ENCODE results near the gene ASPSCR1. TPM values are rescaled to one million over a fixed set of nuclear protein-coding genes. Genes with fewer than 3 reads are reported as not detected.

ASPSCR1 gene
- total and polyA plus RNA-seq, 9 of the 15 experiments (the other 6 are each of a cell fraction or from before 2014, with no cell fraction given) = 0.90 to 36.9 (median 11.6) TPM

GRCh38 chr17:82054351-82055022, 77.1 kb downstream of the ASPSCR1 start:
- Histone ChIP-seq H3K4me2 (ENCODE audit: insufficient read depth, low read length) (no peak overlapping the region), H3K9me1 (ENCODE audit: control insufficient read depth, insufficient read depth, low read length) (no peaks in the 10 kb centered on the region), H3K79me2 (ENCODE audit: control insufficient read depth, insufficient read depth, low read length) (peaks cover 28% of the 10 kb centered on the region), H3K9ac (ENCODE audit: insufficient read depth in 1 of 2, low read depth in 2 of 2, low read length in 2 of 2) (peak overlapping the region in 1 of 2 experiments; percentile 97; a peak in 1 of 4 replicates), H3K4me3 (no peak overlapping the region), H3K27ac (ENCODE audit: extremely low read depth, low read depth, low read length) (no peak overlapping the region), H3K9me3 (replicated peaks; ENCODE audit: control insufficient read depth, insufficient read depth, low read depth, low read length) (no peaks in the 10 kb centered on the region), H3K4me1 (replicated peaks in 1 of 2; ENCODE audit: control insufficient read depth in 2 of 2, insufficient read depth in 2 of 2, low read length in 2 of 2) (peaks cover 6 to 90% of the 10 kb centered on the region in 2 experiments; a peak in 3 of 5 replicates), H4K20me1 (replicated peaks; ENCODE audit: control insufficient read depth, insufficient read depth, low read length) (peaks cover 11% of the 10 kb centered on the region; the same call in 1 of the 2 replicates), H3K27me3 (ENCODE audit: control insufficient read depth in 2 of 2, insufficient read depth in 2 of 2, low read length in 2 of 2) (no peaks in the 10 kb centered on the region), H2AFZ (ENCODE audit: low read depth, low read length) (no peak overlapping the region), H3K36me3 (ENCODE audit: control insufficient read depth, insufficient read depth, low read length) (peaks cover 78% of the 10 kb centered on the region; the same call in 2 of the 3 replicates)
- CTCF ChIA-PET (ENCODE audit: low intra/inter-chr PET ratio) = no interaction called here
- FAIRE-seq (no peak), ATAC-seq (no peak), DNase-seq (ENCODE audit: extremely low read depth in 1 of 4, low spot score in 3 of 4) (no peak)
- intact Hi-C loops (cut with micrococcal nuclease) (no loop called here), in situ Hi-C loops (cut with MboI) (no loop called here)
- BruUV-seq (replicated peaks) = TSS peak; percentile 27
- 91% methylated on average over 29 of the region's 38 CpGs for WGBS (ENCODE audit: insufficient coverage, low coverage, missing lambda C conversion rate)
- POLR2A ChIA-PET = interaction anchor here (0.7 to 1.7 kb wide), 4 partner anchors 8 to 27 kb away, joined by 3 to 11 read pairs (median 4); no protein-coding TSS in a partner anchor
- TF ChIP-seq POLR2G (IDR thresholded peaks at IDR 0.05; ENCODE audit: low read depth, low read length) (peak; percentile 37; the same call in 1 of the 2 replicates), NCOA2 (IDR thresholded peaks at IDR 0.05; ENCODE audit: partially characterized antibody in 2 of 2) (no peak), ZNF655 (CRISPR knock-in tag; IDR thresholded peaks at IDR 0.05) (no peak), KLF1 (tag; IDR thresholded peaks at IDR 0.05) (no peak), RAD51 (IDR thresholded peaks at IDR 0.05; ENCODE audit: borderline replicate concordance, low read depth) (no peak), MIER1 (IDR thresholded peaks at IDR 0.05; ENCODE audit: low read depth) (no peak), CREB1 (IDR thresholded peaks at IDR 0.05) (peak; percentile 73), CREB1 (CRISPR knock-in tag; IDR thresholded peaks at IDR 0.05) (no peak), RBFOX2 (IDR thresholded peaks at IDR 0.05; ENCODE audit: low read depth, low read length) (0 out of 2 replicates have a peak, but pooled peaks have one; percentile 22)
- TF ChIP-seq, protein P1, sequence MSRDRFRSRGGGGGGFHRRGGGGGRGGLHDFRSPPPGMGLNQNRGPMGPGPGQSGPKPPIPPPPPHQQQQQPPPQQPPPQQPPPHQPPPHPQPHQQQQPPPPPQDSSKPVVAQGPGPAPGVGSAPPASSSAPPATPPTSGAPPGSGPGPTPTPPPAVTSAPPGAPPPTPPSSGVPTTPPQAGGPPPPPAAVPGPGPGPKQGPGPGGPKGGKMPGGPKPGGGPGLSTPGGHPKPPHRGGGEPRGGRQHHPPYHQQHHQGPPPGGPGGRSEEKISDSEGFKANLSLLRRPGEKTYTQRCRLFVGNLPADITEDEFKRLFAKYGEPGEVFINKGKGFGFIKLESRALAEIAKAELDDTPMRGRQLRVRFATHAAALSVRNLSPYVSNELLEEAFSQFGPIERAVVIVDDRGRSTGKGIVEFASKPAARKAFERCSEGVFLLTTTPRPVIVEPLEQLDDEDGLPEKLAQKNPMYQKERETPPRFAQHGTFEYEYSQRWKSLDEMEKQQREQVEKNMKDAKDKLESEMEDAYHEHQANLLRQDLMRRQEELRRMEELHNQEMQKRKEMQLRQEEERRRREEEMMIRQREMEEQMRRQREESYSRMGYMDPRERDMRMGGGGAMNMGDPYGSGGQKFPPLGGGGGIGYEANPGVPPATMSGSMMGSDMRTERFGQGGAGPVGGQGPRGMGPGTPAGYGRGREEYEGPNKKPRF (IDR thresholded peaks at IDR 0.05; ENCODE audit: low read depth, low read length) = no peak

Data from K562 (cell line).